ENCODE measurements around the gene NKX2-8.
"Not testable (repeated sequence)": the region's sequence is repeated elsewhere in the genome, so short reads cannot be mapped to it uniquely, and the experiment has no call there.

NKX2-8 gene

GRCh38 chr14:36579573-36580140 is 2.8 kb downstream of the NKX2-8 start:
- DNase-seq, result no peak

- DNase-seq, result no peak
Measured at GRCh38 chr14:36579001-36579555, 3.3 kb downstream of the NKX2-8 start.

DNA sequence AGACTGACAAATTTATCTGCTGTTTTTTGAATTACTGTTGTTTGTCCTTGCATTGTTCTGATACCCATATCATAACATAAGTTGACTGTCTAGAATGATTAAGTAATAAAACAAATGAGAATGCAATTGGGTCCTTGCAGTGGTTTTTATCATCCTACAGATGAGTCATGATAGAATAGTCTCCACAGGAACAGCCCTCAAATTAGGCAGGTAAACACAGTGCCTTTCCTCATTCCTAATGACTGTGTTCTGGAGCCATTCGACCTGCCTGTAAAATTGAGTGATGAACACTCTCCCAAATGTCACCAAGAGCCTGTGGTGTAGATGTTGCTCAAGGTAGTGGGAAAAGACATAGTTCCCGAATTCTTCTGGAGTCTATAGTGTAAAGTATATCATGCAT is 12.3 kb downstream of the NKX2-8 start:
- DNase-seq, result no peak

DNA sequence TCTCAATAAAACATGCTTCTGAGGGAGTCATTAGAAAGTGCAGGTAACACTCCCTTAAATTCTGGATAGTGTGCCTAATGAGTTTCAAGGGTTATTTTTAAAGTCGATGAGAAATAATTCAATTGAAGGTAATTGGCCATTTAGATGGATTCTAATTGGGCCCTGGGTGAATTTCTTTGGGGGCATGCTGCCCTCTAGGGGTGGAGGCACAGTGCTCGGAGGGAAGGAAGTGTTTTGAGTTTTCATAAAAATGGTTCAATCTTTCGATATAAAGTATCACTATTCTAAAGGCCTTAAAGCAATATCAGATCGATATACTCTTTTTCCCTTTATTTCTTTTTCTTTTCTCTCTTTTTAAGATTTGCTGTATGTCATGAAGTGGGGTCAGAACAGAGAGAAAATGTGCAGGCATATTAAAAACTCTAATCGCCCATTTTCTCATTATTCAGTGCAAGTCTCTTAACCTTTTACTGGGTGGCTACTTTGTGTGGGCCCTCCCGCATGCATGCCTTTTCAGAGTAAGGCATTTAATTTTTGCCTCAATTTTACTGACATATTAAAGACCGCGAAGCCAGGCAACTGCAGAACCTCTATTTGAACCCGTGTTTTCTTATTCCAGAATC is 25.5 kb downstream of the NKX2-8 start:
- peak; percentile 29 for DNase-seq

- DNase-seq, result no peak
Measured at GRCh38 chr14:36555998-36556743, 26.2 kb downstream of the NKX2-8 start.

DNA sequence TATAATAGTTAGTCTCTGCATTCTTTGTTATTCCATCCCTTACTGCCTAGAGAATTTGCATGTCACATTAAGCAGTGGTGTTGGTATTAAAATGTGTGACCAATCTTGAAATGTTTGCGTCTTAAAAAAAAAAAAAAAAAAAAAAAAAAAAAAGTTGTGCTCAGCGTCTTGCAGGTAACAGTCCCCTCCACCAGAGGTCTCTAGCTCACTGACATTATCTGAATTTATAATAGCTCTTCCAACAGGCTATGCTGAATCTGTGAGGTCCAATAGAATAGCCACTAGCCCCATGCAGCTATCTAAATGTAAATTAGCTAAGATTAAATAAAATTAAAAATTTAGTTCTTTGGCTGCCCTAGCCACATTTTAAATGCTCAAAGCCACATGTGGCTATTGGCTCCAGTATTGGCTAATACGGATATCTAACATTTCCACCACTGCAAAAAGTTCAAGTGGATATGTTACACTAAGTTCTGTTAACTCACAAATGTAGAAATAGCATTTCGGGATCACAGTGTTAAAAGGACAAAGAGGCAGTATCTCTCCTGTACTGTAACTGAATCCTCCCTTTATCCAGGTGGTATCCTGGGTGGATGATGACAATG is 28.7 kb downstream of the NKX2-8 start:
- DNase-seq, result peak; percentile 84

DNA sequence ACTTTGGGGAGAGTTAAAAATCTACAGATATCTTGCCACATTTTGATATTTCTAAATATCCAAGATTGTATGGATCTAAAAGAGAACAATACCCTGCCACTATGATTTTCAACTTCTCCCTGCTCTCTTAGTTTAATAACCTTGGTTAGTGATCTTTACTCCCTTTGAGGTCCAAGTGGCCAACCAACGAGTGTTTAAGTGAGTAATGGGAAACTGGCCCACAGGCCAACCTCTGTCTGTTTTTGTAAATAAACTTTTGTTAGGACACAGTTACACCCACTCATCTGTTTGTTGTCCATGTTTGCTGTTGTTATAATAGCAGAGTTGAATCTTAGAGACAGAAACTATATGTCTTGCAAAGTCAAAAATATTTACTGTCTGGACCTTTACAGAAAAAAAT is 31.5 kb downstream of the NKX2-8 start:
- DNase-seq, result no peak

DNA sequence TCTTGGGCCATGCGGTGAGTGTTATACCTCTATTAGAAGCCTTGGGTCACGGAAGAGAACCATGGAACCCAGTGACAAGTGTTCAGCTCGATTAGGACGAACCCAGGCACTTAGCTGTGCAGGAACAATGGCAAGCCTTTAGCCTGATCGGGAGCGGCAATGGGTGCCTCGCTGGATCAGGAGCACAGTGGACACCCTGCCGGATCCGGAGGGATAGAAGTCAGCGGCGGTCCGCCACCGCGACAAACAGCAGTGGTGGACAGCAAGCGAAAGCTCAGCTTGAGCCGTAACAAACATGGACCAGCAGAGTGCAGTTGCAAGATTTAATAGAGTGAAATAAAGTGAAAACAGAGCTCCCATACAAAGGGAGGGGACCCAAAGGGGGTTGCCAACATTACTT is 38.1 kb downstream of the NKX2-8 start:
- DNase-seq, result not testable (repeated sequence)

DNA sequence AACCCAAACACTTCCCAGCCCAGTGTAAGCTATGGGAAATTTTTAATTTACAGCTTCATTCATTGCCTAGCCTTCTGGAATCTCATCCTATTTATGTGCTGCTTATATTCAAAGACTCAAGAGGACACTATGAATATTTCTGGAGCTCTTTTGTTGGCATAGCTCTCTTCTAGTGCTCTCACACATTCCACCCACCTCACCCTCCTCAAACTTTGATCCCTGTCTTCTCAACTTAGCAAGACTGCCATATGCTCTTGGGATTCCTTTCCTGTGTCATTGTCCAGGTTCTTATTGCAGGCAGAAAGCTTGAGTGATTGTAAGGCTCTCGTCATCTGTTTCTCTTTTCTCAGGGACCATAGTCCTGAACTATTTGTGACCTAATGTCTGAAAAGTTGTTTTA is 44.4 kb downstream of the NKX2-8 start:
- no peak for DNase-seq

All from NCI-H1092 treated with DMSO at 0.1 percent for 48 hours (cell line).